Middle frontal gyrus (tissue), 1 donor: ENCODE results near the gene VAV1.
"Not testable (repeated sequence)": the region's sequence is repeated elsewhere in the genome, so short reads cannot be mapped to it uniquely, and the experiment has no call there.

Experiments used
- DNase-seq: peaks from one replicate; pipeline ENCODE4 v3.0.0-alpha.2; 2015; ENCODE audit warnings: low spot score; ENCODE audit errors: extremely low spot score

VAV1 gene

DNA sequence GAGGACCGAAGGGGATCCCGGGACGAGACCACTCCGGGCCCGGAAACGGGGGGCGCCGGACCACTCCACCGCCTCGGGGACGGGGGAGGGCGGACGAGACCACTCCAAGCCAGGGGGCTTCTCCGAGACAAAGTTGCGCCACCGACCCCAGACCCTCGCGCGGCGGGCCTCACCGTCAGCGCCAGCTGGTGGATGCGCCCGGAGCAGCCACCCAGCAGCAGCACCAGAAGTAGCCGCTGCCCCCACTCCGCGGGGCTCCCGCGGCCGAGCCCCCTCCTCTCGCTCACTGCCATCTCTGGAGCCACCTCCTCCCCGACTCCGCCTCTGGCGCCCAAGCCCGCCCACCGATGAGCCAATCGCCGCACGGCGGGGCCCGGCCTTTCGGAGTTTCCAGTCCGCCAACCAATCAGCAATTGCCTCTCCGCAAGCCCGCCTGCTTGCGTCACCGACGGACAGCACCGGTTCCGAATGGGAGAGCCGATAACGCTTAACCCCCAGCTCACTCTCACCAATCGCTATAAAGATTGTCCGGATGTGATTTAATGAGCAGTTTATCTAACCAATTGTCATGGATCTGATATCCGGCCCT is 35.1 kb upstream of the VAV1 start, which contains the start of gene GPR108:
Gene GPR108 (minus strand): TSS at position 297 of the 589 bp plus-strand sequence. CDS start 4 bp downstream, at position 293.
- DNase-seq = peak; percentile 100

DNA sequence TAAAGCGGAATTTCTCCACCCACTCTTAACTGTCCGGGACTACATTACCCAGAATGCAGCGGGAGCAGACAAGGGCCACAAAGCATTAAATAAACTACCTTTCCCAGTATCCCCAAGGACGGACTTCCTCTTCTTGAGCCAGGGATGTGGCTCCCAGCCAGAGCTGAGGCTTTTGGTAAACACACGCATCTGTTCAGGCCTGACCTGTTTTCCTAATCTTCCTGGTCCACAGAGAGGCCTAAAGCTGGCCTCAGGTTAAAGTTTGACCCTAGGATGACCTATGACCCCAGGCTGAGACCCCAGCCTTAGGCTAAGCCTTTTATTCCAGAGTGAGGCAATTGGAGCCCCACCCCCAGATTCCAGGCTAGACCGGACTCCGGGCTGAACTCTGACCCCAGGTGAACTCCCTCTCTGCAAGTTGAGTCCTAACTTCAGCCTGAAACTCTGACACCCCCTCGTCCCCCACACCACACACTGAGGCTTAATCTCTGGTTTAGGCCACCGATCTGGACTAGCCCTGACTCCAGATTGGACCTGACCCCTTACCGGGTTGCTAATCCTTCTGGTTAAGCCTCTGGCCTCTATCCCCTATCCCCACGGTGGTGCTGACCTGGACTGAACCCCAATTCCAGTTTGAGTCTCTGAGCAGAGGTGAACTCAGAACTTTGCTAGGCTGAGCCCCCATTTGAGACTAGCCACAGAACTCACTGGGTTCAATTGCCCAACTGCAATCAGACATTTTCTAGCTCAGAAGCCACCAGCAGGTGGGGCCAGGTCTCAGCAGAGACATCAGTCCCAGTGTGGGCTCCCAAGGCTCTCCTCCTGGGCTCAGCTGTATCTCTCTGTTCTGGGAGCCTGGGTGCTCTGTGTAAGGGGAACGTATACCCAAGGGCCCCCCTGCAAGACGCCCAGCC is 34.4 kb upstream of the VAV1 start:
- peak; percentile 58 for DNase-seq

DNA sequence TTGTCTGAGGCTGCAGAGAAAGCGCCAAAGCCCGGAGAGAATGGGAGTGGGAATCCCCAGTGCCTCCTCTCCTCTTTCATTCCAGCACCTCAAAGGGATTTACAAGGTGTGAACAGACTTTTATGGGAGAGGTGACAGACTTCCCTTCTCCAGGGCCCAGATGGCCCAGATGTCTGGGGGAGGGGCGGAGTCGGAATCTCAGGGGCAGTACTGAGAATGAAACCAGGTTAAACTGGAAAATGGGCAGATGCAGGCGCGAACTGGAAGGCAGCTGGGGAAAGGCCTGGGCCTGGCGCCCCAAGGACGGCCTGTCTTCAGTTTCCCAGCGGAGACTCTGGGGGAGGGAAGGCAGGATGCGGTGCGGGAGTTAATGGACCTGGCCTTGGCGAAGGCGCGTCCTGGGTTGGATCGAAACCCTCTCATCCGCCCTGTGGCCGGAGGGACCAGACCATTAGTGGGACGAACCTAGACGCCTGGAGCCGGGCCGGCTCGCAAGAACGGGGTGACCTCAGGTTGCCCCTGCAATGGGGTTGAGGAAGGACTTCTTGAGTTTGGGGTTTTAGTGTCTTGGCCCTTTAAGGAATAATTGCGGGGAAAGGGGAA is 33.6 kb upstream of the VAV1 start:
- no peak for DNase-seq

DNA sequence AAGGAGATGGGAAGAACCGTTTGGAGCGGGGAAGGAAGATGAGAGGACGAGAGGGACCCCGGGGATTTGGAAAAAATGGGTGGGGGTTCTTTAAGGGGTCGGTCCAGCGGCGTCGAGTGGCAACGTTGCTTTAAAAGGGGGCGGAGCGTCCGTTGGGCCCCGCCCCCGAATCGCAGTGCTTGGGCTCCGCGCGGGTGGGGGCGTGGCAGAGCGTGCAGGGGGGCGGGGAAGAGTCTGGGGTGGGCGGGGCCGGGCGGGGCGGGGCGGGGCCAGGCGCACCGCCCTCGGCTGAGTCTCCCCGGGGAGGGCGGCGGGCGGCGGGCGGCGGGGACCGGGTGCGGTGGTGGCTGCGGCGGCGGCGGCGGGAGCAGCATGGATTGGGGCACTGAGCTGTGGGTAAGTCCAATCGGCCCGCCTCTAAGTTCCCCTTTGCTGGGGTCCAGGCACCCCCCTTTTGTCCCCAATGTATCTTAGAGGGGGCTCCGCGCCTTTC is 33.1 kb upstream of the VAV1 start, which contains the start of gene TRIP10:
Gene TRIP10 (plus strand): TSS at position 291 of the 493 bp plus-strand sequence. CDS start 82 bp downstream, at position 373.
- peak; percentile 59 for DNase-seq

DNA sequence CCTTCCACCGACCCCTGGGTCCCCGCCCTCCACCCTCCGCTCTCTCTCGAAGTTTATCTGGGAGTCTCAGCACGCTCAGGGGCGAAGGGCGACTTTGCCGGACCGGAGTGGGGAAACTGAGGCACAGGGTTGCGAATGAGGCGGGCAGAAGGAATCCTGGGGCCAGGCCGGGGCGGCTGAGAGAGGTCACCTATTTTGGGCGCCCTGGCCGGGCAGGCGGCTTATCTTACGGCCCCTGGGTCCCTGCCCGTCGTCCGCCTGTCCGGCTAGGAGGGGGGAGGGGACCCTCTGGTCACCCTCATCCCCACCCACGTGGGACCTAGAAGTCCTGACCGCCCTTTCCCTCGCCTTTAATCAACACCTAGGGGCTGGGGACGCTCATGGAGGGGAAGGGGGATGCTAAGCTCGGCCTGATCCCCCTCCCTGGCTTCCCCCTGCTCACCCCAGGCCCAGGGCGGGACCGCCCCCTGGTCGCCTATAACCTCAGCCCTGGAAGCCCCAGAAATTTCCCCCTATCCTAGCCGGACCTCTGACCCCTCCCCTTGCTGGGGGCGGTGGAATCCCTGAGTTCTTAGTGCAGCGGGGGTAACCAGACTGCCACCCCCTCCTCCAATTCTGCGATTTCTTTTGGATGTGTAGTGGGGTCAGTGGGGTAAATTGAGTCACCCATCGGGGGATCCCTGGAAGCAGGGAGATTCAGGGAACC is 32.5 kb upstream of the VAV1 start:
- DNase-seq = no peak

DNA sequence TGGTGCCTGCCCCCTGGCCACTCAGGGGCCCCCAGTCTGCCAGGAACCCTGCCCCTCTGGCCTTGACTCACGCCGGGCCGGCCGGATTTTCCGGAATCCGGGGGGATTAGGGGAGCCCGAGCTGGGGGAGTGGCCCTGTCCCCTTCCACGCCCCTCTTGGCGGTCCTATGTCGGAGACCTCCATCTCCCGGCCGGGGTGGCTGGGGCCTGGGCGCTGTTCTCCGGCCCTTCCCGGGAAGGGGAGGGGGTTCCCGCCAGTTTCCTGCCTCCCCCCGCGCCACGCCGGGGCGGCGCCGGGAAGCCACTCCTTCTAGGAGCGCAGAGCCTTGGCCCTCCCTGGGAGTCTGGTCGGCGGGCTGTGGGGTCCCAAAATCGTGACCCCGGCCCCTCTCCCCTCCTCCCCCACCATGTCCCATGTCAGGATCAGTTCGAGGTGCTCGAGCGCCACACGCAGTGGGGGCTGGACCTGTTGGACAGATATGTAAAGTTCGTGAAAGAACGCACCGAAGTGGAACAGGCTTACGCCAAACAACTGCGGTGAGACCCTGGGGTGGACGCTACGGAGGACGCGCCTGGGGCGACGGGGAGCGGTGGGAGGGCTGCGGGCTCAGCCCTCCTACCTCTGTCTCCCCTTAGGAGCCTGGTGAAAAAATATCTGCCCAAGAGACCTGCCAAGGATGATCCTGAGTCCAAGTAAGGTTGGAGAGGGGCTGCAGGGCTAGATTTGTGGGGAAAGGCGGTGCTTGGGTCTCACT is 31.7 kb upstream of the VAV1 start:
- DNase-seq = no peak

DNA sequence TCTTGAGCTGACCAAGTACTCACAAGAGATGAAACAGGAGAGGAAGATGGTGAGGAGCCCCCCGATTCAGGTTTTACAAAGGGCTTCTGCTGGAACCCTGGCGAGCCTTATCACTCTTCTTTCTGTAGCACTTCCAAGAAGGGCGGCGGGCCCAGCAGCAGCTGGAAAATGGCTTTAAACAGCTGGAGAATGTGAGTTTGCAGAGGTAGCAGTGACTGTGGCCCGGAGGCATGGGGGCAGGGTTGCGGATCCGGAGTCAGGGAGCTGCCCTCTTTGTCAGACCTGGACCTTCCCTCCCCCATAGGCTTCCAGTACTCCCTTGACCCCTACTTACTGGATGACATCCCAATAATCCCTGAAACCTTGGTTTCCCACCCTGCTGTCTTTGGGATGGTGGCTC is 29.4 kb upstream of the VAV1 start:
- DNase-seq = no peak

DNA sequence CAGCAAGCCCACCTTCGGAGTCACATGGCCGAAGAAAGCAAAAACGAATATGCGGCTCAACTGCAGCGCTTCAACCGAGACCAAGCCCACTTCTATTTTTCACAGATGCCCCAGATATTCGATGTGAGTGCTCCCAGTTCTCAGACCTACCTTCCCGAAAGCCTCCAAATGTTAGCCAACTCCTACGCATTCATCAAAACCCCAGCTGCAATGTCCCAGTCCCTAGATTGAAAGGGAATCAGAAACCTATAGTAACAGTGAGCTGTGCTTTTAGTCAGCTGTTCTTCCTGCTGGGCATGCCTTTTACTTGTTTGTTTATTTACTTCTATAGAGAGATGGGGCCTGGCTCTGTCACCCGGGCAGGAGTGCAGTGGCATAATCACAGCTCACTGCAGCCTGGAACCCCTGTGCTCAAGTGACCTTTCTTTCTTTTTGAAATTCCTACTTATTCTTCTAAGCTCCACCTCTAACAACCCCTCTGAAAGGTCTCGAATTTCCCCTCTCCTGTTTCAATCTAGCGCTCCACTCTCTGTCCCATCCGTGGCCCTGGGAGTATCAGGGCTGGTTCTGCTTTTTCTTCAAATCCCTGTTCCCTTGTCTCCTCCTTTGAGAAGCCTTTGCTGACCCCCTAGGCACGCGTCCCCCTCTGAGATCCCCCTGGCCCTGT is 28.7 kb upstream of the VAV1 start:
- no peak for DNase-seq

DNA sequence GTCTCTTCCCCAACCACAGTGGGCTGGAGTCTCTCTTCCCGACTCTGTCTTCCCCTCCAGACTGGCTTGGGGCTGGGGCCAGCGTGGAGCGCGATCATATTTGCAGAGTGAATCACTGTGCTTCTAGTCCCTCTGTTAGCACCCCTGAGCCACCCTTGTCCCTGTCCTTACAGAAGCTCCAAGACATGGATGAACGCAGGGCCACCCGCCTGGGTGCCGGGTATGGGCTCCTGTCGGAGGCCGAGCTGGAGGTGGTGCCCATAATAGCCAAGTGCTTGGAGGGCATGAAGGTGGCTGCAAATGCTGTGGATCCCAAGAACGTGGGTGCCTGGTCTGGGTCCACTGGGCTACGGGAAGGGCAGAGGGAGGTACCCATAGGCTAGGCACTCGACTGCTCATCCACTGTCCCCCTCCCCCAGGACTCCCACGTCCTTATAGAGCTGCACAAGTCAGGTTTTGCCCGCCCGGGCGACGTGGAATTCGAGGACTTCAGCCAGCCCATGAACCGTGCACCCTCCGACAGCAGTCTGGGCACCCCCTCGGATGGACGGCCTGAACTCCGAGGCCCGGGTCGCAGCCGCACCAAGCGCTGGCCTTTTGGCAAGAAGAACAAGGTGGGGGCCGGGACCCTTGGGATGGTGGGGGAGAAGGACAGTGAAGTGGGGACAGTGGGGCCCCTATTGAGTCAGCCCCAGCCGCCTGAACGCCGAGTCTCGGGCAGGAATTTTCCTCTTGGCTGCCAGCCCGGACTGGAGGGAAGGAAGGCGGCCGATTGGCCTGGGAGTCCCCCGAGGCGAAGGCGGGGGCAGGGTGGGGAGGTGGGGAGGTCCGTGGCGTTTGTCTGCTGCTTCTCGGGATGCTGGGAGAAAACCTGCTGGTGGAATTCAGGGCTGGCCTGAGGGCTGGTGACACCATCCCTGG is 27.9 kb upstream of the VAV1 start:
- no peak for DNase-seq

DNA sequence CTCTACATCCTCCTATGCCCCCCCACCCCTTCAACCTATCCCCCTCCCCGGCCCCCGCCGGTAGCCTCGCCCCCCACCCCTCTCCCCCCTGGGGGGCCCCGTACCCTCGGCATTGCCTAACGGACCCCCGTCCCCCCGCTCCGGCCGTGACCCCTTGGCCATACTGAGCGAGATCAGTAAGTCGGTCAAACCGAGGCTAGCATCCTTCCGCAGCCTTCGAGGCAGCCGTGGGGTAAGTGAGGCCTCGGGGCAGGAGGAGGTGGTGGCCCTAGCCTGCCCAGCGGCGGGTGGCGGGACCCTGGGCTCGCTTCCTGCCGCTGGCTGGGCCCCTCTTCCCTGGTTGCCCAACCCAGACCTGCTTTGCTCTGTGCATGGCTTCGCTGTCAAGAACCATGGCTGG is 26.5 kb upstream of the VAV1 start:
- no peak for DNase-seq

DNA sequence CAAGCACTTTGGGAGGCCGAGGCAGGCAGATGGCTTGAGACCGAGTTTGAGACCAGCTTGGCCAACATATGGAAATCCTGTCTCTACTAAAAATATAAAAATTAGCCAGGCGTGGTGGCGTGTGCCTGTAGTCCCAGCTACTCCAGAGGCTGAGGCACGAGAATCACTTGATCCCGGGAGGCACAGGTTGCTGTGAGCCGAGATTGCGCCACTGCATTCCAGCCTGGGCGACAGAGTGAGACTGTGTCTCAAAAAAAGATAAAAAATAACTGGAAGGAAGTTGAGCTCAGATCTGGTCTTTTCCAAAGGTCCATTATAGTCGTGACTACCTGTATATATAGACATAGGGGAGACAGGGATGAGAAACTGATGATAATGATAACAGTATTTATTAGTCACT is 24.0 kb upstream of the VAV1 start:
- not testable (repeated sequence) for DNase-seq

DNA sequence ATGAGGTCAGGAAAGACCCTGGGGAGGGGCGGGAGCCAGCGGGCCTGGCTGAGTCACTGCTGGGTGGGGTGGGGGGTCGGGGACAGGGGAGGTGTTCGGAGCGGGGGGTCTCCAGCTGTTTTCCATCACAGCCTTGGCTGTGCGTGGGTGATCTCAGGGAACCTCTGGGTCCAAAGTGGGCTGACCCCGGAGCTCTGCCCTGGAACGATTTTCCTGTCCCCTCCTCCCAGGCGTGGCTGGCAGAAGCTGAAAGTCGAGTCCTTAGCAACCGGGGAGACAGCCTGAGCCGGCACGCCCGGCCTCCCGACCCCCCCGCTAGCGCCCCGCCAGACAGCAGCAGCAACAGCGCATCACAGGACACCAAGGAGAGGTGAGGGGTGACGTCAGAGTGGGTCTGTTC is 22.4 kb upstream of the VAV1 start:
- DNase-seq = no peak

DNA sequence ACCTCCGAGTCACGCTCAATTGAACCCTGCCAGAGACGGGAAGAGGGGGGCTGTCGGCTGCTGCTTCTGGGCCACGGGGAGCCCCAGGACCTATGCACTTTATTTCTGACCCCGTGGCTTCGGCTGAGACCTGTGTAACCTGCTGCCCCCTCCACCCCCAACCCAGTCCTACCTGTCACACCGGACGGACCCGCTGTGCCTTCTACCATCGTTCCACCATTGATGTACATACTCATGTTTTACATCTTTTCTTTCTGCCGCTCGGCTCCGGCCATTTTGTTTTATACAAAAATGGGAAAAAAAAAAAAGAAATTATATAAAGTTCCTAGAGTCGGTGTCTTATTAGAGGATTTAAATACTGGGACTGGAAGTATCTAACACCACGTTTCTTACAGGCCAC is 21.3 kb upstream of the VAV1 start:
- no peak for DNase-seq

DNA sequence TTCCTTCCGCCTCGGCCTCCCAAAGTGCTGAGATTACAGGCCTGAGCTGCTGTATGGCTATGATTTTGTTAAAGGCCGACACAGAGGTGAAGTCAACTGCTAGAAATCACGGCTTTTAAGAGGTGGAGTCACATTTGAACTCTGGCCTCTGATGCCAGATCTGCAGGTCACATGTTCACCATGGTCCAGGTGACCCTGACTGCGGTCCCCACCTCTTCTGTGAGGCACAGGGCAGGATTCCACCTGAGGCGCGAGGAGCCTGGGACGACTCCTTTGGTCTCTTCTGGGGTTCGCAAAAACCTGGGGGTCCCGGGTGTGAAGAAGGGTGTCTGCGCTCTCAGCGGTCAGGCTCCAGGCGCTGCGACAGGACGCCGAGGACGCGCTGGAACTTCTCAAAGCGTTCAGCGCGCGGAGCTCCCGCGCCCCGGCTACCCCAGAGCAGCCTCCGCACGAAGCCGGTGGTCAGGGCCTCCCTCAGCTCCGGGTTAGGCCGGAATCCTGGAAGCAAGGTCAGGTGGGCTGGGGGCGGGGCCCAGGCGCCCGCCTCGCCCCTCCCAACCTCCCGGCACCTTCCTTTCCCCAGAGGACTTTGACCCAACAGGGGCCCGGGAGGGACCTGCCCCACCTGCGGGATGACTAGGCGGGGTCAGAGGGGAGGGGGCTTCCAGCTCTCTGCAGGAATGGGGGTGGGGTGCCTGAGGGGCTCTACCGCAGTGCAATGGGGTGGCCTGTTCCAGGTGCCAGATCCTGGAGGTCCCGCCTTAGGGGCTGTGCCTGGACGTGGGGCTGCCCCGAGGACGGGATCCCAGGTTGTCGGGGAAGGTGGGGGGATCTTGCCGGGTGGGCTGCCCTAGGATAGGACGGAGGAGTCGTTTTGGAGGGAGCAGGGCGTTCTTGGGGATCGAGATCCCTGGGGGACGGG is 20.0 kb upstream of the VAV1 start:
- DNase-seq = no peak

DNA sequence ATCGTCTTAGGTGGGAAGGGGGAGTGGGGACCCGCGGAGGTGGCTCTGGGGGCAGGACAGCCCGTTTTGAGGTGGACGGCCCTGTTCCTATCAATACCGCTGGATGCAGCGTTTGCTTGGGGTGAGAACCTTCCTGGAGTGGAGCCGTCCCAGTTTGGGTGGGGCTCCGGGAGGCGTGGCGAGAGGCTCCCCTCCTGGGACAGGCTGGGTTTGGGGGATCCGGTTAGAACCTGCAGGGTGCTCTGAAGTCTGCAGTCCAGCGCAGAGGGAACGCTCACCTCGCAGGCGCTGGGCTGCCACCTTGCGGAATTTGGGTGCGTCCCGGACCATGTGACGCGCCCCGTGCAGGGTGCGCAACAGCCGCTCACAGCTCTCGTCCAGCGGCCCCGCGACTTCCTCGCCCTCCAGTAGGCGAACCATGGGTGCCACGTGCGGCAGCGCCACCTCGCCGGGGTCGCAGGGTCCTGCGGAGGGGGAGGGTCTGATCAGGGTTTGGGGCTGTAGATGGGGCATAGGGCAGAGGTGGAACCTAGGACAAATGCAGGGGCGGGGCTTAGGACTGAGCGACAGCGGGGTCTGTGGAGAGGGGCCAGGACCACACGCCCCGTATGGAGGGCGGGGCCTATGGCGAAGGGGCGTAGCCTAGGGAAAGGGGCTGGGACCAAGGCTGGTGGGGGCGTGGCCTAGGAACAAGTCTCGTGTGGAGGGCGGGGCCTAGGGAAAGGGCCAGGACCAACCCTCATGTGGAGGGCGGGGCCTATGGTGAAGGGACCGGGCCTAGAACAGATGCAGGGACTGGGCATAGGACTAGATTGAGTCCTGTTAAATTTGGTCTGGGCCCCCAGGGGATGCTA is 19.1 kb upstream of the VAV1 start:
- DNase-seq = no peak

DNA sequence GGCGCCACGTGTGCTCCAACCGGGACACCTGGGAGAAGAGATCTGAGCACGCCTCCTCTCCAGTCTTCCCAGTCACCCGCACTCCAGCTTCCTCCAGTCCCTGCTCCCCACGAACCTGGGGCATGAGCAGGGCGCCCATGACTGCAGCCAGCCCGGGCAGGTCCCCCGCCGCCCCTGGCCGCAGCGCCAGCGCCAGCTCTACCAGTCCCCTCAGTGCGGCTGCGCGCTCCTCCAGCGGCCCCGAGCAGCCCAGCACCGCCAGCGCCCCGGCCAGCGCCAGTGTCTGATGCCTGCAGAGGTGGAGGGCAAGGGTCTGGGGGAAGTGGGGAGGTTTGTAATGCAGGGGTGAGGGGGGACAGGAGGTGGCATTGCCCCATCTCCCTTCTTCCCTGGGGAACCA is 18.4 kb upstream of the VAV1 start:
- DNase-seq = no peak
